Peyer's patch (tissue), 4 donors: ENCODE results near the gene ZC3H8.

Source experiments
- POLR2A ChIP-seq, 2 donors: fragments of 450-650 bp; IDR thresholded peaks; one replicate each; pipeline ENCODE4 v1.5.1; 2017; ENCODE audit warnings: antibody characterized with exemption in 2 of 2, mild to moderate bottlenecking in 2 of 2, moderate library complexity in 2 of 2
- TF ChIP-seq, protein P1 (sequence below), 6 experiments: fragments of 450-650 bp in 4 of 6; fragments of 200-600 bp in 2 of 6; sonication (generic) in 1 of 6; IDR thresholded peaks; one replicate each; pipeline ENCODE4 v1.5.1; 2017 to 2019; ENCODE audit warnings: antibody characterized with exemption in 6 of 6, mild to moderate bottlenecking in 3 of 6, moderate library complexity in 1 of 6

DNA sequence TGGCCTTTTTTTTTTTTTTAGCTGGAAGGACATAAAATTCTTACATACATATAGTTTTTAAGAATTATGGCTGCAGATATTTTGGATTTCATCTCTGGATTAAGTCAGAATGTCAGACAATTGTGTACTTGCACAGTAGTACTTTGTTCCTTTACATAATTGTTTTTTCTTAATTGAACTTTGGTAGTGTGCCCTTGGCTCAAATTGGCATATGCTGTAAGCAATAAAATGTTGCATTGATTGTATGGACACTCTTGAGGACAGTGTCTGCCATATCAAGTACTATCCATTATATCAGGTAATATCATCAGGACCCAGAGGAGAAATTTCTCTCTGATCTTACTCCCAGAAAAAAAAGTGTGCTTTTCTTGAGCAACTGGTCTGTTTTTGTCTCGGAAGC lies 35.8 kb upstream of the ZC3H8 start:
- TF ChIP-seq, protein P1, sequence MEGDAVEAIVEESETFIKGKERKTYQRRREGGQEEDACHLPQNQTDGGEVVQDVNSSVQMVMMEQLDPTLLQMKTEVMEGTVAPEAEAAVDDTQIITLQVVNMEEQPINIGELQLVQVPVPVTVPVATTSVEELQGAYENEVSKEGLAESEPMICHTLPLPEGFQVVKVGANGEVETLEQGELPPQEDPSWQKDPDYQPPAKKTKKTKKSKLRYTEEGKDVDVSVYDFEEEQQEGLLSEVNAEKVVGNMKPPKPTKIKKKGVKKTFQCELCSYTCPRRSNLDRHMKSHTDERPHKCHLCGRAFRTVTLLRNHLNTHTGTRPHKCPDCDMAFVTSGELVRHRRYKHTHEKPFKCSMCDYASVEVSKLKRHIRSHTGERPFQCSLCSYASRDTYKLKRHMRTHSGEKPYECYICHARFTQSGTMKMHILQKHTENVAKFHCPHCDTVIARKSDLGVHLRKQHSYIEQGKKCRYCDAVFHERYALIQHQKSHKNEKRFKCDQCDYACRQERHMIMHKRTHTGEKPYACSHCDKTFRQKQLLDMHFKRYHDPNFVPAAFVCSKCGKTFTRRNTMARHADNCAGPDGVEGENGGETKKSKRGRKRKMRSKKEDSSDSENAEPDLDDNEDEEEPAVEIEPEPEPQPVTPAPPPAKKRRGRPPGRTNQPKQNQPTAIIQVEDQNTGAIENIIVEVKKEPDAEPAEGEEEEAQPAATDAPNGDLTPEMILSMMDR (IDR thresholded peaks at IDR 0.05): no peak
- no peak for TF ChIP-seq POLR2A (IDR thresholded peaks at IDR 0.05)
